ENCODE data around the gene BRD2.

The BRD2 gene

GRCh38 chr6:33029328-33030184 lies 61.2 kb downstream of the BRD2 start:
- no peak for DNase-seq (ENCODE audit: low read depth)

- no peak for DNase-seq (ENCODE audit: low read depth)
These were observed 61.9 kb downstream of the BRD2 start for GRCh38 chr6:33030245-33030644.
